22Rv1 (cell line): ENCODE measurements around the gene WDR12.

ENCODE experiments used
- CTCF ChIP-seq: fragments of 450-650 bp; IDR thresholded peaks from 2 replicates; pipeline ENCODE4 v1.5.1; 2017; ENCODE audit warnings: mild to moderate bottlenecking
- ZFX ChIP-seq: fragments of 450-650 bp; IDR thresholded peaks from 2 replicates; pipeline ENCODE4 v1.6.1; 2017; ENCODE audit warnings: antibody characterized with exemption, borderline replicate concordance

- TF ChIP-seq CTCF (no peak), ZFX (no peak)
Measured at GRCh38 chr2:202941771-202942170, 30.3 kb upstream of the WDR12 start.
